ENCODE data around the gene DGUOK.

Gene DGUOK

DNA sequence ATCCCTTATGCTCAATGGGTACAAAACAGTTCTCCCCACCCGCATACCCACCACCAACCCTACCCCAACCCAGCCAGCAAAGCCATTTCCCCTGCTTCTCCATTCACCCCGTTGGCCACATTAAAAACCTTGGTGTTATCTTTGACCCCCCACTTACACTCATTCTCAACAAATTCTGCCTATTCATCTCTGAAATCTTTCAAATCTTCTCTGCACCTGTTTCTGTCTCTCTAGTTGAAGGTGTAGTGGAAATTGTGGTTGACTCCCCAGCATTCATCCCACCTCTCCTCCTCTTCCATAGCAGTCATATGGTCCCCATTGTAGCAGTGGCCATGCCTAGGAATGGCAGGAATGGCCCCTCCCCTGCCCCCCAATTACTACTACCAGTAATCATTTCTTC is 37.5 kb downstream of the DGUOK start:
- no peaks in the 10 kb centered on the region for H3K27me3 ChIP-seq (ENCODE audit: control insufficient read depth in 2 of 2, insufficient read depth in 2 of 2, low read length in 2 of 2)
- no peak overlapping the region for H3K9ac ChIP-seq (ENCODE audit: low read depth in 1 of 2, low read length in 2 of 2)
- no peak overlapping the region for H3K27ac ChIP-seq (ENCODE audit: low read depth in 2 of 2, low read length in 2 of 2)
- peaks cover 0 to 9% of the 10 kb centered on the region in 2 donors for H3K36me3 ChIP-seq (ENCODE audit: control insufficient read depth in 2 of 2, insufficient read depth in 2 of 2, low read length in 2 of 2)
- no peak overlapping the region for H3K4me3 ChIP-seq (ENCODE audit: low read length in 2 of 2)
- no peaks in the 10 kb centered on the region for H3K9me3 ChIP-seq (ENCODE audit: control insufficient read depth in 2 of 2, low read length in 2 of 2)
- no peaks in the 10 kb centered on the region for H3K4me1 ChIP-seq (ENCODE audit: control insufficient read depth in 2 of 2, insufficient read depth in 2 of 2, low read length in 2 of 2)

DNA sequence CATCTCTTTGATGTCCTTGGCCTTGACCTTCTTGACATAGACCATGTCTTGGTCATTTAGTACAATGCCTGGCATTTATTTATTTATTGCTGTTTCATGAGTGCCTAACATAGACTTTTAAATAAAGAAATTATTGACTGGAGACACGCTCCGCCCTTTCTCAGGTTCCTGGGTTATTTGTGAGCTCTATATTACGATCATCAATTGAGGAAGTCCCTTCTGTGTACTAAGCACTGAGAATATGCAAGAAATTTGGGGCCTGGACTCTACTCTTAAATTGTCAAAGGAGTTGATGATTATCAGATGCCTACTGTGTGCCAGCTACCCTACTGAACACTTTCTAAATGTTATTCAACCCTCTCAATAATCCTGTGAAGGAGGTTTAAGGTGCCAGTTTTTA is 38.4 kb downstream of the DGUOK start:
- H3K9me3 ChIP-seq (ENCODE audit: control insufficient read depth in 2 of 2, low read length in 2 of 2), result no peaks in the 10 kb centered on the region
- peaks cover 0 to 1% of the 10 kb centered on the region in 2 donors for H3K36me3 ChIP-seq (ENCODE audit: control insufficient read depth in 2 of 2, insufficient read depth in 2 of 2, low read length in 2 of 2)
- peaks cover 0 to under 1% of the 10 kb centered on the region in 2 donors for H3K4me1 ChIP-seq (ENCODE audit: control insufficient read depth in 2 of 2, insufficient read depth in 2 of 2, low read length in 2 of 2)
- no peaks in the 10 kb centered on the region for H3K27me3 ChIP-seq (ENCODE audit: control insufficient read depth in 2 of 2, insufficient read depth in 2 of 2, low read length in 2 of 2)
- H3K4me3 ChIP-seq (ENCODE audit: low read length in 2 of 2), result no peak overlapping the region
- H3K27ac ChIP-seq (ENCODE audit: low read depth in 2 of 2, low read length in 2 of 2), result no peak overlapping the region
- H3K9ac ChIP-seq (ENCODE audit: low read depth in 1 of 2, low read length in 2 of 2), result no peak overlapping the region

DNA sequence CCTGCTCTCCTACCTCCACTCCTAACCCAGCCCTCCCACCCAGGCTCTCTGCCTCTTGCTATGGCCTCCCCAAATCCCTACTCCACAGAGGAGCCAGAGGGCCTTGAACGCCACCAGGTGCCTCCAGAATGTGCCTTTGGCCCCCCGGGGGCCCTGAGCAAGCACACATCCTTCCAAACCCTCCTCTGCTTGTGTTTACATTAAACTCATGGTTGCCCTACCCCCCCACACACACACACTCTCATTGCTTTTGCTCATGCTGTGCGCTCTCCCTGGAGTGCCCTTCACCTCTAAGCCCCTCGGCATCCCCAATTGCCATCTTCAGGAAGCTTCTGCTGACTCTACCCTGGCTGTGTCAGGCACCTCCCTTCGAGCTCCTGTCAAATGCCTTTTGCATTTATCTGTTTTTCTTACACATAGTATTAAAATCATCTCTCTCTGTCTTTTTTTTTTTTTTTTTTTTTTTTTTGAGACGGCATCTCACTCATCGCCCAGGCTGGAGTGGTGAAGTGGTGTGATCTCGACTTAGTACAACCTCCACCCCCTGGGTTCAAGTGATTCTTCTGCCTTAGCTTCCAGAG is 41.8 kb downstream of the DGUOK start:
- H3K27me3 ChIP-seq (ENCODE audit: control insufficient read depth in 2 of 2, insufficient read depth in 2 of 2, low read length in 2 of 2), result no peaks in the 10 kb centered on the region
- no peaks in the 10 kb centered on the region for H3K9me3 ChIP-seq (ENCODE audit: control insufficient read depth in 2 of 2, low read length in 2 of 2)
- no peaks in the 10 kb centered on the region for H3K36me3 ChIP-seq (ENCODE audit: control insufficient read depth in 2 of 2, insufficient read depth in 2 of 2, low read length in 2 of 2)
- no peak overlapping the region for H3K9ac ChIP-seq (ENCODE audit: low read depth in 1 of 2, low read length in 2 of 2)
- no peak overlapping the region for H3K4me3 ChIP-seq (ENCODE audit: low read length in 2 of 2)
- H3K27ac ChIP-seq (ENCODE audit: low read depth in 2 of 2, low read length in 2 of 2), result no peak overlapping the region
- H3K4me1 ChIP-seq (ENCODE audit: control insufficient read depth in 2 of 2, insufficient read depth in 2 of 2, low read length in 2 of 2), result peaks cover 23 to 31% of the 10 kb centered on the region in 2 donors

DNA sequence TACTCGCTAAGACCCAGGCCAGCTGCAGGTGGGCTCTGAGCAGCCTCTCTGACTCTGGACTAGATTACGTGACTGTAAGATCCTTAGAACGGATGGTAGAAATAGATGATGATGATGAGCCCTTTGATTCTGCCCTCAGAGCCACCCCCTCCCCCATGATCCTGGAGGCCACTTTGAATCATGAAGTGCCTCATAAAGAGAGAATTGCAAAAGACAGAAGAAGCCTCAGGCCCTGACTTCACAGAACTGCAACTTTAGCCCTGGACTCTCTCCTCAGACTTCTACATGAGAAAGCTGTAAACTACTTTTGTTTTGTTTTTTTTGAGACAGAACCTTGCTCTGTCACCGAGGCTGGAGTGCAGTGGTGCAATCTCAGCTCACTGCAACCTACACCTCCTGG is 42.7 kb downstream of the DGUOK start:
- no peaks in the 10 kb centered on the region for H3K27me3 ChIP-seq (ENCODE audit: control insufficient read depth in 2 of 2, insufficient read depth in 2 of 2, low read length in 2 of 2)
- no peak overlapping the region for H3K4me3 ChIP-seq (ENCODE audit: low read length in 2 of 2)
- H3K27ac ChIP-seq (ENCODE audit: low read depth in 2 of 2, low read length in 2 of 2), result no peak overlapping the region
- no peaks in the 10 kb centered on the region for H3K9me3 ChIP-seq (ENCODE audit: control insufficient read depth in 2 of 2, low read length in 2 of 2)
- H3K4me1 ChIP-seq (ENCODE audit: control insufficient read depth in 2 of 2, insufficient read depth in 2 of 2, low read length in 2 of 2), result peaks cover 23 to 31% of the 10 kb centered on the region in 2 donors
- H3K9ac ChIP-seq (ENCODE audit: low read depth in 1 of 2, low read length in 2 of 2), result no peak overlapping the region
- H3K36me3 ChIP-seq (ENCODE audit: control insufficient read depth in 2 of 2, insufficient read depth in 2 of 2, low read length in 2 of 2), result no peaks in the 10 kb centered on the region

DNA sequence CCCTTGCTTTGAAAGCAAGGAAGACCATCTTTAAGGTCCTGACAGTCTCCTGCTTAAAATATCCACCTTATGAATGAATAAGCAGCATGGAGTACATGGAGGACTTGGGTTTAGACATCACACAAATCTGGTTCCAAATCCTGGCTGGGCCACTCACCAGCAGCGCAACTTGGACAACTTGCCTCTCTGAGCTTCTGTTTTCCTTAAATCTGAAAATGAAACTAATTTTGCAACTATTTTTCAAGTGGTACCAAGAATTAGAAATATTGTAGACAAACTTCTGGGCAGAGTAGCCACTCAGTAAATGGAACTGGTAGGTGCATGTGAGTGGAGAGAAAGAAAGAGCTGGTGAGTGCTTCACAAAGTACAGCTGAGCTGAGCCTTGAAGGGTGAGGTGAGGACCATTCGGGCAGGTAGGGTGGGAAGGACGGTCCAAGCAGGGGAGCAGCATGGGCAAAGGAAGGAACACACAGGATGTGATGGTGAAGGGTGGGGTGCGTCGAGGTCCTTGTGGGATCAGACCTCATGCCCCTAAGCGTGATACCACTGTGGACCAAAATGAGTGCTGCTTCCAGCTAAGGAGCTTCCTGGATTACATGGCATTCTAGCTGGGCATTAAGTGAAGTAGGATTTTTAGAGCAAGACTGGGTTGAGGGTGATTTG is 43.6 kb downstream of the DGUOK start:
- no peaks in the 10 kb centered on the region for H3K36me3 ChIP-seq (ENCODE audit: control insufficient read depth in 2 of 2, insufficient read depth in 2 of 2, low read length in 2 of 2)
- H3K9ac ChIP-seq (ENCODE audit: low read depth in 1 of 2, low read length in 2 of 2), result no peak overlapping the region
- peak overlapping the region in 1 of 2 donors; percentile 35 for H3K27ac ChIP-seq (ENCODE audit: low read depth in 2 of 2, low read length in 2 of 2)
- no peaks in the 10 kb centered on the region for H3K27me3 ChIP-seq (ENCODE audit: control insufficient read depth in 2 of 2, insufficient read depth in 2 of 2, low read length in 2 of 2)
- H3K9me3 ChIP-seq (ENCODE audit: control insufficient read depth in 2 of 2, low read length in 2 of 2), result no peaks in the 10 kb centered on the region
- peaks cover 23 to 31% of the 10 kb centered on the region in 2 donors for H3K4me1 ChIP-seq (ENCODE audit: control insufficient read depth in 2 of 2, insufficient read depth in 2 of 2, low read length in 2 of 2)
- no peak overlapping the region for H3K4me3 ChIP-seq (ENCODE audit: low read length in 2 of 2)

DNA sequence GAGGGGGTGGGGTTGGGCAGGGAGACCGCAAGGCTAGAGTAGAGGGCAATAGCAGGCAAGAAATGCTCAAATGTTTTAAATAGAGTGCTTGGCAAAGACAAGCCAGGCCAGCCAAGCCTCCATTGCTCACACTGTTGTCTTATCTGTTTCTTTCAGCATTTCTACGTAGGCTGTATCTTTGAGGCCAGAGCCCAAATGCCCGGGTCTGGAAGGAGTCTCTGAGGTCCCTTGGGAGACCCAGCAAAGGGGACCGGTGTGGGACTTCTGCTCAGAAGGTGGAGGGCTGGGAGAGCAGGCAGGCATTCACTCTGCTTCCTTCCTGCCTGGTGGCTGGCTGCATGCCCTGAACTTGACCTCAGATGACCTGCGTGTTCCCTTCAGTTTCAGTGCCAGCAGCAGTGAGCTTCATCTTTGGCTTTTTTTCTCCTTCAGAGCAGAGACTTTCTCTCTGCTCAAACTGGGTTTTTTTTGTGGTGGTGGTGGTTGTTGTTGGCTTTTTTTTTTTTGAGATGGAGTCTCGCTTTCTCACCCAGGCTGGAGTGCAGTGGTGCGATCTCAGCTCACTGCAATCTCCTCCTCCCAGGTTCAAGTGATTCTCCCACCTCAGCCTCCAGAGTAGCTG is 44.3 kb downstream of the DGUOK start:
- H3K9ac ChIP-seq (ENCODE audit: low read depth in 1 of 2, low read length in 2 of 2), result no peak overlapping the region
- H3K27me3 ChIP-seq (ENCODE audit: control insufficient read depth in 2 of 2, insufficient read depth in 2 of 2, low read length in 2 of 2), result no peaks in the 10 kb centered on the region
- peak overlapping the region in 1 of 2 donors; percentile 35 for H3K27ac ChIP-seq (ENCODE audit: low read depth in 2 of 2, low read length in 2 of 2)
- peaks cover 23 to 31% of the 10 kb centered on the region in 2 donors for H3K4me1 ChIP-seq (ENCODE audit: control insufficient read depth in 2 of 2, insufficient read depth in 2 of 2, low read length in 2 of 2)
- H3K36me3 ChIP-seq (ENCODE audit: control insufficient read depth in 2 of 2, insufficient read depth in 2 of 2, low read length in 2 of 2), result no peaks in the 10 kb centered on the region
- peak overlapping the region in 1 of 2 donors; percentile 41 for H3K4me3 ChIP-seq (ENCODE audit: low read length in 2 of 2)
- no peaks in the 10 kb centered on the region for H3K9me3 ChIP-seq (ENCODE audit: control insufficient read depth in 2 of 2, low read length in 2 of 2)

DNA sequence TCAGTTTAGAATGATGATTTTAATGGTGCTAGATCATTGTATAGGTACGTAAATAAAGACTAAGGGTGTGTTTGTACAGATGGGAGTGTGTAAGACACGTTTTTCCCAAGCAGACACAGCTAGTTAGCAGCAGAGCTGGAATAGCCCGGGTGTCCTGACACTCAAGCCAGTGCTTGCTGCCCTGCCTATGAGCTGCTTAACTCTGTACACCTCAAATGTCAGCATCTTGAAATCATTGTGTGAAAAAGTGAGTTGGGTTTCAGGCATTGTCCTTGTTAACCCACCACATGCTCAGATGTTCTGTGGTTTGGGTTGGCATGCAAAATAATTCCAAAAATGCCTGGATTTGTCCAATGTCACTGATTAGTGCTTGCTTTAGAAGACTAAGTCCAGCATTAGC is 45.0 kb downstream of the DGUOK start:
- H3K9me3 ChIP-seq (ENCODE audit: control insufficient read depth in 2 of 2, low read length in 2 of 2), result no peaks in the 10 kb centered on the region
- H3K9ac ChIP-seq (ENCODE audit: low read depth in 1 of 2, low read length in 2 of 2), result no peak overlapping the region
- no peaks in the 10 kb centered on the region for H3K27me3 ChIP-seq (ENCODE audit: control insufficient read depth in 2 of 2, insufficient read depth in 2 of 2, low read length in 2 of 2)
- H3K27ac ChIP-seq (ENCODE audit: low read depth in 2 of 2, low read length in 2 of 2), result no peak overlapping the region
- H3K36me3 ChIP-seq (ENCODE audit: control insufficient read depth in 2 of 2, insufficient read depth in 2 of 2, low read length in 2 of 2), result no peaks in the 10 kb centered on the region
- H3K4me3 ChIP-seq (ENCODE audit: low read length in 2 of 2), result no peak overlapping the region
- peaks cover 23 to 31% of the 10 kb centered on the region in 2 donors for H3K4me1 ChIP-seq (ENCODE audit: control insufficient read depth in 2 of 2, insufficient read depth in 2 of 2, low read length in 2 of 2)

DNA sequence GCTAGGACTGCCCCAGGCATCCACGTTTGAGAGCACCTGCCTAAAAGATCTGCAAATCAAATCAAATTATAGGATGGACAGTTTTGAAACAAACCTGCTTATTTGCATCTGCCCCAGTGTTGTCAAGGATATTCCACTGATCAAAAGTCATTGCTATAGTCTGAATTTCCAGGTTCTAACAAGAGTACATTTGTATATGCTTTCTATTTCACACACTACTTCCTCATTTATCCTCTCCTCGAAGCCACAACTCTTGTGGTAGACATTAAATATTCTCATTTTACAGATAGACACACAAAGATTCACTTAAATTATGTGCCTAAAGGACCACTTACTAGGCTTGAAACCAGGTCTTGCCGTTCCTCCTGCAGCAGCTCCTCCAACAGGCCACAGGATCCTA is 46.2 kb downstream of the DGUOK start:
- H3K27me3 ChIP-seq (ENCODE audit: control insufficient read depth in 2 of 2, insufficient read depth in 2 of 2, low read length in 2 of 2), result no peaks in the 10 kb centered on the region
- H3K4me1 ChIP-seq (ENCODE audit: control insufficient read depth in 2 of 2, insufficient read depth in 2 of 2, low read length in 2 of 2), result peaks cover 23 to 31% of the 10 kb centered on the region in 2 donors
- H3K36me3 ChIP-seq (ENCODE audit: control insufficient read depth in 2 of 2, insufficient read depth in 2 of 2, low read length in 2 of 2), result no peaks in the 10 kb centered on the region
- H3K27ac ChIP-seq (ENCODE audit: low read depth in 2 of 2, low read length in 2 of 2), result no peak overlapping the region
- H3K9ac ChIP-seq (ENCODE audit: low read depth in 1 of 2, low read length in 2 of 2), result no peak overlapping the region
- H3K4me3 ChIP-seq (ENCODE audit: low read length in 2 of 2), result no peak overlapping the region
- H3K9me3 ChIP-seq (ENCODE audit: control insufficient read depth in 2 of 2, low read length in 2 of 2), result no peaks in the 10 kb centered on the region

DNA sequence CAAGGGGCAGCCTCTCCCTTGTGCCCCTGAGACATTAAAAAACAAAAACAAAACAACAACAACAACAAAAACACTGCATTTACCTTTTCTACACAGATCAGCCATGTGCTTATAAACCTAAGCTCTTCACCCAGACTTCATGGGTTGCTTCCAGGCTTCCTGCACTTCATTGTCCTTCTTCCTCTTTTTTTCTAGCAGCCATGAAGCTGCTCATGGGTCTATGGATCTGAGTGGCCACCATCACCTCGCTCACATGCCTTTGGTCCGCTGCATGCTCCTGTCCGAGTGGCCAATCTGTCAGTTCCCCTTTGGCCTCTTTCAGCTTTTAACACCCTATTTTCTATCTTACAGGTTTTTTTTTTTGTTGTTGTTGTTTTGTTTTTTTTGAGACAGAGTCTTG is 49.1 kb downstream of the DGUOK start:
- Histone ChIP-seq H3K27ac (ENCODE audit: low read depth in 2 of 2, low read length in 2 of 2) (no peak overlapping the region), H3K4me1 (ENCODE audit: control insufficient read depth in 2 of 2, insufficient read depth in 2 of 2, low read length in 2 of 2) (peaks cover 26 to 40% of the 10 kb centered on the region in 2 donors)

DNA sequence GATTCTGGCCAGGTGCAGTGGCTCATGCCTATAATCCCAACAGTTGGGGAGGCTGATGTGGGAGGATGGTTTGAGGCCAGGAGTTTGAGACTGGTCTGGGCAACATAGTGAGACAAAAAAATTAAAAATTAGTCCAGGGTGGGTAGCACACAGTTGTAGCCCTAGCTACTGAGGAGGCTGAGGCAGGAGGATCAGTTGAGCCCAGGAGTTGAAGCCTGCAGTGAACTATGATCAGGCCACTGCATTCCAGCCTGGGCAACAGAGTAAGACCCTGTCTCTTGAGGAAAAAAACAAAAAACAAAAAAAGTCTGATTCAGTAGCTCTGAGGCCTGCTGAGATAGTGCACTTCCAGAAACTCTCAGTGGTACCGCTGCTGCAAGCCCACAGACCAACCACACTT is 50.1 kb downstream of the DGUOK start:
- Histone ChIP-seq H3K9ac (ENCODE audit: low read depth in 1 of 2, low read length in 2 of 2) (no peak overlapping the region), H3K4me3 (ENCODE audit: low read length in 2 of 2) (no peak overlapping the region), H3K36me3 (ENCODE audit: control insufficient read depth in 2 of 2, insufficient read depth in 2 of 2, low read length in 2 of 2) (no peaks in the 10 kb centered on the region), H3K4me1 (ENCODE audit: control insufficient read depth in 2 of 2, insufficient read depth in 2 of 2, low read length in 2 of 2) (peaks cover 24 to 41% of the 10 kb centered on the region in 2 donors), H3K27me3 (ENCODE audit: control insufficient read depth in 2 of 2, insufficient read depth in 2 of 2, low read length in 2 of 2) (no peaks in the 10 kb centered on the region), H3K9me3 (ENCODE audit: control insufficient read depth in 2 of 2, low read length in 2 of 2) (no peaks in the 10 kb centered on the region), H3K27ac (ENCODE audit: low read depth in 2 of 2, low read length in 2 of 2) (no peak overlapping the region)

More for the DNA sequence above, 49.1 kb downstream of the DGUOK start:
- no peaks in the 10 kb centered on the region for H3K27me3 ChIP-seq (ENCODE audit: control insufficient read depth in 2 of 2, insufficient read depth in 2 of 2, low read length in 2 of 2)
- no peak overlapping the region for H3K9ac ChIP-seq (ENCODE audit: low read depth in 1 of 2, low read length in 2 of 2)
- H3K36me3 ChIP-seq (ENCODE audit: control insufficient read depth in 2 of 2, insufficient read depth in 2 of 2, low read length in 2 of 2), result no peaks in the 10 kb centered on the region
- H3K4me3 ChIP-seq (ENCODE audit: low read length in 2 of 2), result no peak overlapping the region
- no peaks in the 10 kb centered on the region for H3K9me3 ChIP-seq (ENCODE audit: control insufficient read depth in 2 of 2, low read length in 2 of 2)

Measured in mucosa of rectum (tissue), 2 donors.